Right atrium auricular region (tissue), 2 donors: ENCODE data around the gene TFPI. TPM values are rescaled to one million over a fixed set of nuclear protein-coding genes. Genes with fewer than 3 reads are reported as not detected.
A peak's percentile ranks its signal among the peaks of the same experiment; 100 is the strongest.

Experiments used
- DNase-seq: peaks from one replicate; pipeline ENCODE4 v3.0.0-alpha.2; 2019; ENCODE audit warnings: low spot score
- H3K27ac ChIP-seq, 2 donors: fragments of 200-600 bp; sonication (generic); 1 replicate in 1 of 2; 2 replicates in 1 of 2; pipeline ENCODE4 v1.5.1; 2016 to 2019
- H3K27me3 ChIP-seq, 2 donors: fragments of 200-600 bp; sonication (generic); one replicate each; pipeline versions ENCODE4 v1.5.1 to v1.6.0; 2017 to 2019
- H3K36me3 ChIP-seq: fragments of 200-600 bp; sonication (generic); one replicate; pipeline ENCODE4 v1.5.1; 2016
- H3K4me1 ChIP-seq, 2 donors: fragments of 200-600 bp; sonication (generic); one replicate each; pipeline versions ENCODE4 v1.5.1 to v1.6.0; 2017 to 2019
- H3K4me3 ChIP-seq, 2 donors: fragments of 200-600 bp; sonication (generic); 1 replicate in 1 of 2; 2 replicates in 1 of 2; pipeline ENCODE4 v1.5.1; 2017 to 2019; ENCODE audit warnings: mild to moderate bottlenecking in 1 of 2, moderate library complexity in 1 of 2
- H3K9me3 ChIP-seq, 2 donors: fragments of 200-600 bp; sonication (generic); one replicate each; pipeline ENCODE4 v1.5.1; 2019
- total RNA-seq, 2 donors: library from RNA; depleted of rRNA; stranded (reverse); fragments of >200 nt; gene quantifications; one replicate each; pipeline ENCODE4 v1.1.0, GENCODE V29; 2016
- TF ChIP-seq, protein P1 (sequence below), 2 donors: fragments of 200-600 bp; sonication (generic); IDR thresholded peaks; one replicate each; pipeline ENCODE4 v1.5.1; 2019; ENCODE audit warnings: antibody characterized with exemption in 2 of 2

Gene TFPI
- total RNA-seq, 2 donors from 2014 or later: 43.6 to 58.2 TPM

DNA sequence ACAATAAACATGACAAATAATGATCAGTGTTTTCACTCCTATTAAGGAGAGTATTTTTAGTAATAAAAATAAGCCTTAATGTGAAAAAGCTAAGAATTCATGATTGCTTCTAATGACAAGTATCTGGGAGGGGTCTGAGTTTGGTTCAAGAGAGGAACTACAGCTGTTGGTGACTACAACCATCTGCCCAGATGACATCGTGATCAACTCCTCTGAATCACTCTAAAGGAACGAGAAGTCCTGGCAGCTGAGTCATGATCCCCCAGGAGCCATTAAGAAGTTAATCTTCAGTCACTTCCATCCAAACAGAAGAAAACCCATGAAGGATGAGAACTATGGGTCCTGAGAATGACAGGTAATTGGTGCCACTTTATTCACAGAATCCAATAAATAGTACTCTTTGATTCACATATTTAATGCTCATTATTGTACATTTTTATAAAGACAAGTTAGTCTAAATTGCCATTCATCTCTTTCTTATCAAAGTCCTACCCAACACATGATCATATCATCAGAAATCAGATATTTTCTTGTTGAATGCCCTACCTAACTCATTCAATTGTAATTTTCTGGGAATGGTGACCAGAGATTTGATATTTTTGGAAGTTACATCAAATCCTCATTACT, 6.8 kb downstream of the TFPI start:
- Histone ChIP-seq H3K27ac (peak overlapping the region; percentile 50 to 66), H3K27me3 (no peaks in the 10 kb centered on the region), H3K36me3 (no peaks in the 10 kb centered on the region), H3K4me1 (peaks cover 0 to 24% of the 10 kb centered on the region in 2 donors), H3K9me3 (no peaks in the 10 kb centered on the region), H3K4me3 (no peak overlapping the region)
- peak; percentile 80 for DNase-seq
- TF ChIP-seq, protein P1, sequence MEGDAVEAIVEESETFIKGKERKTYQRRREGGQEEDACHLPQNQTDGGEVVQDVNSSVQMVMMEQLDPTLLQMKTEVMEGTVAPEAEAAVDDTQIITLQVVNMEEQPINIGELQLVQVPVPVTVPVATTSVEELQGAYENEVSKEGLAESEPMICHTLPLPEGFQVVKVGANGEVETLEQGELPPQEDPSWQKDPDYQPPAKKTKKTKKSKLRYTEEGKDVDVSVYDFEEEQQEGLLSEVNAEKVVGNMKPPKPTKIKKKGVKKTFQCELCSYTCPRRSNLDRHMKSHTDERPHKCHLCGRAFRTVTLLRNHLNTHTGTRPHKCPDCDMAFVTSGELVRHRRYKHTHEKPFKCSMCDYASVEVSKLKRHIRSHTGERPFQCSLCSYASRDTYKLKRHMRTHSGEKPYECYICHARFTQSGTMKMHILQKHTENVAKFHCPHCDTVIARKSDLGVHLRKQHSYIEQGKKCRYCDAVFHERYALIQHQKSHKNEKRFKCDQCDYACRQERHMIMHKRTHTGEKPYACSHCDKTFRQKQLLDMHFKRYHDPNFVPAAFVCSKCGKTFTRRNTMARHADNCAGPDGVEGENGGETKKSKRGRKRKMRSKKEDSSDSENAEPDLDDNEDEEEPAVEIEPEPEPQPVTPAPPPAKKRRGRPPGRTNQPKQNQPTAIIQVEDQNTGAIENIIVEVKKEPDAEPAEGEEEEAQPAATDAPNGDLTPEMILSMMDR (IDR thresholded peaks at IDR 0.05): no peak

DNA sequence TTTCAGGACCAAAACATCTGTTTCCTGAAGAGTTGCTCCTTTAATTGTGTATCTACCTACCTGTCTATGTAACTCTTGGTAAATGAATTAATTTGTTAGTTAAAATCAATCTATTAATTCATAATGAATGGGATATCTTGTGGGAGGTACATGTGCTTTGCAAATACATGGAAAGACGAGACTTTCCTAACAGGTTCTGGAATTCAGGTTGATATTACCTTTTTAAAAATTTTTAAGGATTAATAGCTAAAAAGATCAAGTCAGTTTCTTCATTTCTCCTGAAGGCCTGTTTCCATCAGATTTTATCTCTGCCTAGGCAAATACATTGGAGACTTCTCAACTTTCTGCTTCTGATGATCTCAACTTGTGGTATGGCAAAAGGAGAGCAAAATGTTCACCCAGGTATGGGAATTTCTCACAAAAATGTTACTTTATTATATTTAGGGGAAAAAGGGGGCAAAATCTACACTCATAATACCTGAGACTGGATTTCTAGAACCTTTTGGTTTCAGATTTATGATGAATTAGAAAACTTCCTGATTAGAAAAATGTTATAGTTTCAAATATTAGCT, 7.4 kb downstream of the TFPI start:
- Histone ChIP-seq H3K9me3 (no peaks in the 10 kb centered on the region), H3K4me1 (peaks cover 0 to 30% of the 10 kb centered on the region in 2 donors), H3K27ac (peak overlapping the region; percentile 50 to 66), H3K4me3 (no peak overlapping the region), H3K27me3 (no peaks in the 10 kb centered on the region), H3K36me3 (no peaks in the 10 kb centered on the region)
- DNase-seq: no peak
- TF ChIP-seq, protein P1 (IDR thresholded peaks at IDR 0.05): no peak

DNA sequence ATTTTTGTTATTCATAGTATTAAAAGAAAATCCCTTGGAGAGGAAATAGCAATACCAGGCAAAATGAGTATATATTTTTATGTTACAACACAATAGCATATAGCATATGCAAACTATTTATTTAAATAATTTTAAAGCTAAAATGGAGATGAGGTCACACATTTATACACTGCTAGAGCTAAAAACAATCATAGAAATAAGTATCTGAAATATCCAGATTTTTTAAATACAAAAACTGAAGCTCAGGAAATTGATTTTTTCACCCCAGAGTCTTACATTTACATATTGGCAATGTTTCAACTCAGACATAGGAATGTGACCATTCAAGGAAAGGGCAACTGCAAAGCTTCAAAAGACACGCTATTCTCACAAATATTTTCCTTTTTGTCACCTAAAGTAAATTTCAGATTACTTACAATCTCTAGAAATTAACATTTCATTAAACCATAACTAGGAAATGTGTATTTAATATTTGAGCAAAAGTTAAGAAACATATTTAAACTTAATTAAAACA, 8.9 kb downstream of the TFPI start:
- H3K4me3 ChIP-seq: no peak overlapping the region
- H3K36me3 ChIP-seq: no peaks in the 10 kb centered on the region
- H3K27ac ChIP-seq: peak overlapping the region; percentile 46 to 82
- H3K4me1 ChIP-seq: peaks cover 0 to 38% of the 10 kb centered on the region in 2 donors
- TF ChIP-seq, protein P1 (IDR thresholded peaks at IDR 0.05): no peak
- no peaks in the 10 kb centered on the region for H3K27me3 ChIP-seq
- H3K9me3 ChIP-seq: no peaks in the 10 kb centered on the region
- no peak for DNase-seq

DNA sequence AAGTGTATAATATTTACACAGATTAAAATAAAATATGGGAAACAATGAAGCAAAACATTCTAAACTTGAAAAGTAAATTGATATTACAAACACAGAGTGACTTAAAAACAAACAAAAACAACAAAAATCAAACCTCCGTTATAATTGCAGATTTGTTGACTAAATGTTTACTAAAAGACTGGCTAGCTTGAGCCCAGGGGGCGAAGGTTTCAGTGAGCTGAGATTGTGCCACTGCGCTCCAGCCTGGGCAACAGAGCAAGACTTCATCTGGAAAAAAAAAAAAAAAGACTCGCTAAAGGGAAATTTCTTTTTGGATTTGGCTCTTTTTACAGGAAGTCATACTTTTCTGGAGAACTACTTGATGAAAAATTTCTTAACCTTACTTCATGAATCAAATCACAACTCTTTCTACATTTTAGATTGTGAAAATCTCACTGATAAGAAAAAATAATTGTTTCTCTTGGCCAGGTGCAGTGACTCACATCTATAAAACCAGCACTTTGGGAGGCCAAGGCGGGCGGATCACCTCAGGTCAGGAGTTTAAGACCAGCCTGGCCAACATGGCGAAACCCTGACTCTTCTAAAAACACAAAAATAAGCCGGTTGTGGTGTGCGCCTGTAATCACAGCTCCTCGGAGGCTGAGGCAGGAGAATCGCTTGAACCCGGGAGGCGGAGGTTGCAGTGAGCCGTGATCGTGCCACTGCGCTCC, 9.7 kb downstream of the TFPI start:
- Histone ChIP-seq H3K4me1 (peaks cover 0 to 38% of the 10 kb centered on the region in 2 donors), H3K27ac (peak overlapping the region; percentile 46 to 82), H3K36me3 (no peaks in the 10 kb centered on the region), H3K9me3 (no peaks in the 10 kb centered on the region), H3K4me3 (no peak overlapping the region), H3K27me3 (no peaks in the 10 kb centered on the region)
- TF ChIP-seq, protein P1 (IDR thresholded peaks at IDR 0.05): no peak
- peak; percentile 72 for DNase-seq

DNA sequence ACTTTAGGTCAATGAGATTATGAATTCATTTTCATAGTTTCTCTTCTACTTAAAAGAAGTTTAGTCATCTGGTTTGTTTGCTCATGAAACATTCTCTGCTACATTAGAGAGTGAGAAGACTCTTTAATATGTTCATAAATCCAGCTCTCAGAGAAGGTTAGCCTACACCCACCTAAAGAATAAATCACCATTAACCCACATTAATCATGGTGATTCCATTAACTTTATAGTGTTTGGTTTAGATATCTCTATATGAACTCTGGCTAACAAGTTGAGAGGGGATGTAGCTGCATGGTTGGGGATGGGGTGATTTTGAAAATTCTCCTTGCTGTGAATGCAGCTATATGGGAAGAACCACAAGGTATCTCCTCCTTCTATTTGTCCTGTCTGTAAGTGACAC, 10.7 kb downstream of the TFPI start:
- H3K27me3 ChIP-seq: no peaks in the 10 kb centered on the region
- peaks cover 0 to 38% of the 10 kb centered on the region in 2 donors for H3K4me1 ChIP-seq
- no peak overlapping the region for H3K4me3 ChIP-seq
- TF ChIP-seq, protein P1 (IDR thresholded peaks at IDR 0.05): no peak
- peaks cover 0 to 2% of the 10 kb centered on the region in 2 donors for H3K9me3 ChIP-seq
- peak overlapping the region; percentile 46 to 82 for H3K27ac ChIP-seq
- no peaks in the 10 kb centered on the region for H3K36me3 ChIP-seq
- DNase-seq: no peak
